ENCODE results near the gene ZNF512.

DNA sequence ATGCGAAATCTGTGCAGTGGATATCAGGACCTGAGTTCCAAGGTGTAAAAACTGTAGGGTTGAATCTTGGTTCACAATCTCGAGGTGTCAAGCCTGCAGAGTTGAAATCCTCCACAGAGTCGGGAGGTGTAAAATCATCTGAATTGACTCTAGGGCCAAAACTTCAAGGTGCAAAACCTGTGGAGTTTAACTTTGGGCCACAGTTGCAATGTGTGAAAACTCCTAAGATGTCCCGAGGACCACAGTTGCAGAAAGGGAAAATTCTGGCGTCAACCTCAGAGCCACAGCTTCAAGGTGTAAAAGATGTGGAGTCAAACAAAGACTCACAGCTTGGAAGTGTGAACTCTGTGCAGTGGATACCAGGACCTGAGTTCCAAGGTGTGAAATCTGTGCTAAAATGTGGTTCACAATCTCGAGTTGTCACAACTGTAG, 9.8 kb upstream of the ZNF512 start:
- TF ChIP-seq, protein P1, sequence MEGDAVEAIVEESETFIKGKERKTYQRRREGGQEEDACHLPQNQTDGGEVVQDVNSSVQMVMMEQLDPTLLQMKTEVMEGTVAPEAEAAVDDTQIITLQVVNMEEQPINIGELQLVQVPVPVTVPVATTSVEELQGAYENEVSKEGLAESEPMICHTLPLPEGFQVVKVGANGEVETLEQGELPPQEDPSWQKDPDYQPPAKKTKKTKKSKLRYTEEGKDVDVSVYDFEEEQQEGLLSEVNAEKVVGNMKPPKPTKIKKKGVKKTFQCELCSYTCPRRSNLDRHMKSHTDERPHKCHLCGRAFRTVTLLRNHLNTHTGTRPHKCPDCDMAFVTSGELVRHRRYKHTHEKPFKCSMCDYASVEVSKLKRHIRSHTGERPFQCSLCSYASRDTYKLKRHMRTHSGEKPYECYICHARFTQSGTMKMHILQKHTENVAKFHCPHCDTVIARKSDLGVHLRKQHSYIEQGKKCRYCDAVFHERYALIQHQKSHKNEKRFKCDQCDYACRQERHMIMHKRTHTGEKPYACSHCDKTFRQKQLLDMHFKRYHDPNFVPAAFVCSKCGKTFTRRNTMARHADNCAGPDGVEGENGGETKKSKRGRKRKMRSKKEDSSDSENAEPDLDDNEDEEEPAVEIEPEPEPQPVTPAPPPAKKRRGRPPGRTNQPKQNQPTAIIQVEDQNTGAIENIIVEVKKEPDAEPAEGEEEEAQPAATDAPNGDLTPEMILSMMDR (IDR thresholded peaks at IDR 0.05) = no peak
- TF ChIP-seq ZFX (IDR thresholded peaks at IDR 0.05; ENCODE audit: borderline replicate concordance) = no peak

All from 22Rv1 (cell line).